GDM1 (cell line): ENCODE results near the gene WNK4.
"Not testable (repeated sequence)": the region's sequence is repeated elsewhere in the genome, so short reads cannot be mapped to it uniquely, and the experiment has no call there.

ENCODE experiments used
- DNase-seq: peaks from one replicate; lab custom pipeline; 2025; lab: John Stamatoyannopoulos, UW

Gene WNK4

DNA sequence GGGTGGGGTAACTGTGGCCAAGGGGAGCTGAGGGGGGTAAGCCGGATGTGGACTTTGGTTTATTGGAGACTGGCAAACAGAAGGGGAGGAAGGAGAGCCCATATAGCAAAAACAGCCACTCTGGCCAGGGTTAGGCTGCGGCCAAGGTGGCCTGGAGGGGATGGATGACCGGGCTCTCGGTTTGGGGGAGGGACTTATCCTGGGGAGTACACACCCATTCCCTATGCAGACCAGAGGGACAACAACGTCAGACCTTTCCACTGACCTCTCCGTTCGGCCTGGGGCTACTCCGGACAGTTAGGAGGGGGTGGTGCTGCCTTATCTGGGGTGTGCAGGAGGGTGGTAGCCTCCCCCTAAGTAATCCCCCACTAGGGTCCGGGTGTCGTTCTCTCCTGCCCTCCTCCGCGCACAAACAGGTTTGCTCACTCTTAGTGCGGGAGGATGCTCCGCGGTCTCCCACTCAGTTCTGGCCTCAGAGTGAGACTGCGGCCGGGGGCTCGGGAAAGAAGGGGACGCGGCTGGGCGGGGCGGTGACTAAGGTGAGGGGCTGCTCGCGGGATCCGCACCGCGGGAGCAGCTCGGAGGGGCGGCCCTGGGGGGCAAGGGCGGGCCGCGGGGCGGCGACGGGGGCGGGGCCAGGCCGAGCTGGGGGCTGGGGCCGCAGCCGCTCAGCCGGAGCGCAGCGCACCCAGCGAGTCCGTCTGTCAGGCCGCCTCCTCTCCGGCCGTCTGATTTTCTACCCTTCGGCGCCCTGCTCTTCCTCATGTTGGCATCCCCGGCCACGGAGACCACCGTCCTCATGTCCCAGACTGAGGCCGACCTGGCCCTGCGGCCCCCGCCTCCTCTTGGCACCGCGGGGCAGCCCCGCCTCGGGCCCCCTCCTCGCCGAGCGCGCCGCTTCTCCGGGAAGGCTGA, at the start of gene WNK4:
WNK4 (plus strand) TSS at position 675 of the 915 bp plus-strand sequence; CDS start at position 764, 89 bp downstream.
- no peak for DNase-seq

DNA sequence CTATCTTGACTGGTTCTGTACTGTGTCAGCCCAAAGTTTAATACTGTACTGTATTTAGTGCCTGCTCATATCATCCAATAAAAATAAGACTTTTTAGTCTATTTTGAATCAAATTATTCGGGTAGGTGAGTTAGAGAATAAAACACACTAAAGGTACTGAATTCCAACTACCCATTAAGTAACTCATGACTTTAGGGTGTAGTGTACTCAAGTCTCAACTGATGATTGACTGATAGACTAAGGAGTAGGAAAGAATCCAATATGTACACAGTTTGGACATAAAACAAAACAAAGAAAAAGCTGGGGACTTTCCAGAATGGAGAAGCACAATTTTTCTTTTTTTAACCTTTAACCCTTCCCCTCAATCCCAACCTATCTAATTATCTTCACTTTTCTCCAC, 39.7 kb upstream of the WNK4 start:
- no peak for DNase-seq

DNA sequence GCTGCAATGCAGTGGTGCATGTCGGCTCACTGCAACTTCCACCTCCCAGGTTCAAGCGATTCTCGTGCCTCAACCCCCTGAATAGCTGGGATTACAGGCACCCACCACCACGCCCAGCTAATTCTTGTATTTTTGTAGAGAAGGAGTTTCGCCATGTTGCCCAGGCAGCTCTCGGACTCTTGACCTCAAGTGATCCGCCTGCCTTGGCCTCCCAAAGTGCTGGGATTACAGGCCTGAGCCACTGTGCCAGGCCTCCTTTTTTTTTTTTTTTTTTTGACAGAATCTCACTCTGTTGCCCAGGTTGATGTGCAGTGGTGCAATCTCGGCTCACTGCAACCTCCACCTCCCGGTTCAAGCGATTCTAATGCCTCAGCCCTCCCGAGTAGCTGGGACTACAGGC, 37.5 kb upstream of the WNK4 start:
- DNase-seq: not testable (repeated sequence)

DNA sequence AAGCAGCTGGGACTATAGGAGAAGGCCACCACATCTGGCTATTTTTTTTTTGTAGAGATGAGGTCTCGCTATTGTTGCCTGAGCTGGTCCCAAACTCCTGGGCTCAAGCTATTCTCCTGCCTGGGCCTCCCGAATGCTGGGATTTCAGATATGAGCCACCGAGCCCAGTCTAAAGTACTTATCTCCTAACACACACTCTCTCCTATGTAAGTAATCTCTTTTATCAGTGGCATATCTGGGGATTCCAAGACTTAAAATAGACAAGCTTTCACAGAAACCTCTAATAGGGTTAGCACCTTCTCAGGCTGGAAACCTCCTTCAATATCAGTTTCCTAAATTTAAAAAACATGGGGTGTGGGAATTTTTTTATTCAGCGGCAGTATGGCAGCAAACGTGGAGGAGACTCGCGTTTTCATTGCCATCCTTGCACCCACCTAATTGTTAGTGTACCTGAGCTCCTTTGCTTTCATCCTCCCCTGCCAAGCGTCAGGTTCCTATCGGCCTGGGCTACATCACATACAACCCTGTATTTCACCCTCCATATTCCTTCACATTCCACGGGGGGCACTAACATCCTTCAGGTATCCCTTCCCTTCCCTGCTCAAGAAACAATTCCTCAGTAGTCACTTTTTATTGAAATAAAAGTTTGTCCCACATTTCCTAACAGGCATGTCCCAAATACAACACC, 36.7 kb upstream of the WNK4 start:
- no peak for DNase-seq

DNA sequence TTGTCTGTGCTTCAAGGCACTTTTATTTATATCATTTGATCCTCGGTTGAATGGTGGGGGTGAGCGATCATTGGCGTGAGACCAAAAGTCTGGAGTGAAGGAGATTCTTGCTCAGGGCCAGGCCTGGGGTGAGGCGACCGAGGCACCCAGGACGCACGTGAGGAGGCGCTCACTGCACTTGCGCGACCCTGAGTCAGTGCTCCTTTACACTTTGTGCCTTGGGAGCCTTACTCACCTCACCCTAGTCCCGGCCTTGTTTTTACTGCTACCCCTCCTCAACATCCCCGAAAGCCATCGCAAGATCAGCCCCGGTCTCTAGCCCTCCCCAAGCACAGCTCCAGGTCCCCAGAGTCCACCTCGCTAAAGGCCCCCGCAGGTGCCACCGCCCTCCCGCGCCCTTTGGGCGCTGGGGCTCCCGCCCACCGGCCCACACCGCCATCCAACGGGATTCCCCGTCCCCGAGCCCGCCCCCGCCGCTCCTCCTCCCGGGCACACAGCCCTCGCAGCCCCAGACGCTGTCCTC, 36.1 kb upstream of the WNK4 start:
- peak; percentile 67 for DNase-seq

DNA sequence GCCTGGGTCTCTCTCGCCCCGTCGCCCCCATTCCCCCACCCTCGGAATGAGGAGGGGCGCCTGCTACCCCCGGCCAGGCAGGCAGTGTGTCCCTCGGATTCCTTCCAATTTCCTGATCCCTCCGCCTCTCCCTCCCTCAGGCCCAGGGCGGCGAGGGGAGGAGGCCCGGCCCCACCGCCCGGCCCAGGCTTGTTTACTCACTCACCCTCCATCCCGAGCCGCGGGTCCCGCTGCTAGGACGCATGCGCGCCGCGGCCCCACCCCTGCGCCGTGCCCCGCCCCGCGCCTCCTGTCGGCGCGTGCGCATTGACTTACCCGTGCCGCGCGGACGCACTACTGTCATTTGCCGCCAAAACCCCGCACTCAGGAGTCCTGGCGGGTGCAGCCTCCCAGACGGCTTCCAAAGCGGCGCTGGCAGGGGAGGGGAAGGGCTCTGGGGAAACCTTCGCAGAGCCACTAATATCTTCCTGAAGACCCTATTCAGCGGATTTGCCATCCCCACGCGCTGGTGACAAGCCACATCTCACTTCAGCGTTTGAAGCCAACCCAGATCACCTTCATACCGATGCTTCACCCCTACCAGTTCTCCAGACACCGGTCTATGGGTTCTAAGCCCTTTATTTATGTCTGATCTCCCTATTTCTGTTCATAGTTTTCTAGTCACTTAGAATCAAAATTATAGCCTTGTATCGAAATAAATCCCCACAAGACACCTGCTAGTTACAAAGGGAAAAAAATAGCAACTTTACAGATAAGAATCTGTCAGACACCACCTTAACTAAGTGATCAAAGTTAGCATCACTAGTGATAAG, 35.4 kb upstream of the WNK4 start, which contains the start of gene EZH1:
EZH1 (minus strand) TSS at position 235 of the 812 bp plus-strand sequence. CDS start 16,099 bp downstream, outside the sequence.
- peak; percentile 93 for DNase-seq

DNA sequence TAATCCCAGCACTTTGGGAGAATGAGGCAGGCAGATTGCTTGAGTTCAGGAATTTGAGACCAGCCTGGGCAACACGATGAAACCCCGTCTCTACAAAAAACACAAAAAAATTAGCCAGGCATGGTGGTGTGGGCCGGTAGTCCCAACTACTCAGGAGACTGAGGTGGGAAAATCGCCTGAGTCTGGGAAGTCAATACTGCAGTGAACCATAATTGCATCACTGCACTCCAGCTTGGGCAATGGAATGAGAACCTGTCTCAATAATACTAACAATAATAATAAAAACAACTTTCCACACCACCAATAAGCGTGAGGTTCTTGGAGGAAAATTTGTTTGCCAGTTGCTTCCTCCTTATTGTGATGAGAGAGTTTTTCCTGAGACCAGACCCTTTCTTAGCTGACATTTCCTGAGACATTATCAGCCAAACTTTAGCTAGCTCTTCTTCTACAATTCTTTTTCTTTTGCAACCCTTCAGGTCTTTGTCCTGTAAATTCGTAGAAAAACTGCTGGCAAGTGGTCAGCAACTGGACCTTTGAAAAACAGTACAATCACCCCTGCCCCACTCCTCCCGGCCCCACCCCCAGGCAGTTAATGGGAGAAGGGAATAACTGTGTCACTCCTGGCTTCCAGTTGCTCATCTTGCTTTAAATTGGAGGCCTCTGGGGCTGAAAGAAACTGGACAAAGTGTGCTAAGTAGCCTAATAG, 32.1 kb upstream of the WNK4 start:
- DNase-seq: no peak

DNA sequence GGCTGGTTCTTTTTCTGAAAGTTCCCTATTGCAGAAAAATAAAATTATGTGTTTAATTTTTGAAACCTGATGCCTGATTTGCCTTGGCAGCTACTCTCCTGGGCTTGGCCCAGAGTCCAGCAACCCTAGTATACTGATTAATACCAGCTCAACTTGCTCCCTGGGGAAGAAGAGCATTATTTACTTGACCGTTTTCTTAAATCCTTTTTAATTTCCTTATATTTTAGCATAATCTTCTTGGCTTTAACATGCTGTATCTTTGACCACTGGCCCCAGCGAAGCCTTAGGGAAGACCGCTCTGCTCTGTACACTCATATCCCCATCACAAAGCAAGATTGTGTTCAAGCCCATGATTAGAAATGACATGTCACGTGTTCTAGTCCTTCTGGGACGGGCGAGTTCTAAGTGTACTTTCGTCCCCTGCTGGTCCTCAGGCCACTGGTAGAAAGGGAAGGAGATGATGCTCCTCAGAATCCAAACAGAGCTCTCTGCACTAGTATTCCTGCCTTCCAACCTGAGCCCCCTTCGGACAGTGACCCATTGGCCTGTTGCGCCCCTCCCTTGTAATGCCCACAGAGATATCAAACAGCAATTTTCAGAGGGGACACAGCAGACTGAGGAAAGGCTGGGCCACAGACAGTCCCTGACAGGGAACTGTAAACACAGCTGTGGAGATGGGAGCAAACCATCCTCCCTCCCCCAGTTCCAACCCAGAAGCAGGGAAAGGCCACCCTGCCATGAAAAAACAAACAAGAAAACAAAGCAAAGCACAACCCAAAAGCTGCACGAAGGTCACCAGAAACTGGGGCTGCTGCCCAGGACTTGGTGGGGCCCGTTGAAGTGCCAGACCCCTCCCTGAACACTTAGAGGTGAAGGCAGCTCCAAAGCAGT, 31.3 kb upstream of the WNK4 start:
- no peak for DNase-seq

DNA sequence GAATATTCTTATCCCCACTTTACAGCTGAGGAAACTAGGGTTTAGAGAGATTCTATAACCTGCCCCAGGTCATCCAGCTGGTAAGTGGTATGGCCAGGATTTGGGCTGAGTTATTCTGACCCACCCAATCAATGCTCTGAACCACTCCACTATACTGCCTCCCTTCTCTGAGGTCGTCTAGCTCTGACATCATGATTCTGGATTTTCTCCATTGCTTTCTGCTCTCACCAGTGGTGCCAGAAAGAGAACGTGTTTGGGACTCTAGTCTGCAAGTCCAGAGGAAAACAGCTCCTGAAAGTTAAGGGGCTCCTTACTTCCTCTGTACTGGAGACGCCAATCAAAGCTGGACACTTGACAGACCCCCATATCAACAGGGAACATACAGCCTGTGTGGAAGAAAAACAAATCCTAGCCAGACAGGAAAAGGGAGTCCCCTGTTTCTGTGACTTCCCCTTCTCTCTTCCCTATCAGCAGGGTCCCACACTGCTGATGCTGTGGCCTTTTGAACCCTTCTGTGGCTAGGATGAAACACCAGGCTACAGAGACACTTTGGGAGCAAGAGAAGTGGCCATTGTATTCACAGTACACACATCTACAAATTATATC, 29.6 kb upstream of the WNK4 start:
- peak; percentile 71 for DNase-seq

DNA sequence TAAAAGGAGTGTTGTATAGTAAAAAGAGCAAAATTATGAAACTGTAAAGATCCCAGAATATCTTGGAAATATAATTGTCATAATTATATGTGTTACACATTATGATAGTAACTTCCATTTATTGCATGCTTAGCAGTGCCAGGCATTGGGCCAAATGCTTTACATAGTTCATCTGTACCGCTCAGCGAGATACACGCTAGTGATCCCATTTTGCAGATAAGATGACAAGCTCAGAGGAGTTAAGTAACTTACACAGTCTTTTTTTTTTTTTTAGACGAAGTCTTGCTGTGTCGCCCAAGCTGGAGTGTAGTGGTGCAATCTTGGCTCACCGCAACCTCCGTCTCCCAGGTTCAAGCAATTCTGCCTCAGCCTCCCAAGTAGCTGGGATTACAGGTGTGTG, 28.8 kb upstream of the WNK4 start:
- no peak for DNase-seq

DNA sequence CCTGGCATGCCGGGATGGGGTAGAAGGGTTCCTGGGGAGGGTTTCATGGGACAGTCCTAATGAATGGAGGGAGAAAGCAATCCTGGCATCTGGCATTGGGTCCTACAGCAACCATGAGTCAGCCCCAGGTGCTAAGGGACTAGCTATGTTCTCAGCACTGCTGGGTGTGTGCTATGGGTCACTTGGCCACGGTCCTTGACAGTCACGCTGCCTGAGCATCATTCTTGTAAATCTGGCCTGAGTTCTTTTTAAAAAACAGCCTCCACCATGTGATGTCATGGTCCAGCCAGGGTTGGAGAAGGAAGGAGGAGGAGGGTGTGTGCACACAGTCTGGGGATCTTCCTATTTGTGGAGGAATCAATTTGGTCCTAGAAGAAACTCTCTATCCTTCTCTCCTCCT, 25.6 kb upstream of the WNK4 start:
- no peak for DNase-seq

DNA sequence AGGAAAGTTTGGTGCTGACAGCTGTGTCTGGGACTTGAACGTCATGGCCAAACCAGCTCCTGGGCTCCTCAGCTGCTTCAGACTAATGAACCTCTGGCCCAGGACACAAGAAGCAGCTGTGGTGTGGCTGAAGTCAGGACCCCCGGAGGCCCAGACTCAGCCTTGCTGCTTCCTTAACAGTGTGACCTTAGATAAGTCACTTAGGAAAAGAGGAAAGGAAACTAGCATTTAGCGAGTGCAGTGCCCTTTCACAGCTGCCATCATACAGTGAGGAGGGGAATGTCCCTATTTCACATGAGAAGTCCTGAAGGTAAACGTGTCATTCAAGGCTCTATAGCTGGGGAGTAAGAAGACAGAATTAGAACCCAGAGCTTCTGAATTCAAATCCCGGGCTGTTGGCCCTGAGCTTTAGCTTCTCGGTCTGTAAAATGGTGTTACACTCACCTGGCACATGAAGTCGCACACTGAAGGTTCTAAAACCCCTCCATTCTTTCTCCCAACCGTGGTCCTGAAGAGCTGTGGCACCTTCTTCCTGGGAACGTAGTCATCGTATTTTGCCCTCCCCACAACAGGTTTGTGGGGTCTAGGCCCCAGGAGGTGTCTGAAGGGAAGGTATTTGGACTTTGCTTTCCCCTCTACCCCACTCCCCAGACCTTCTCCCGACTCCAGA, 20.3 kb upstream of the WNK4 start:
- DNase-seq: no peak

DNA sequence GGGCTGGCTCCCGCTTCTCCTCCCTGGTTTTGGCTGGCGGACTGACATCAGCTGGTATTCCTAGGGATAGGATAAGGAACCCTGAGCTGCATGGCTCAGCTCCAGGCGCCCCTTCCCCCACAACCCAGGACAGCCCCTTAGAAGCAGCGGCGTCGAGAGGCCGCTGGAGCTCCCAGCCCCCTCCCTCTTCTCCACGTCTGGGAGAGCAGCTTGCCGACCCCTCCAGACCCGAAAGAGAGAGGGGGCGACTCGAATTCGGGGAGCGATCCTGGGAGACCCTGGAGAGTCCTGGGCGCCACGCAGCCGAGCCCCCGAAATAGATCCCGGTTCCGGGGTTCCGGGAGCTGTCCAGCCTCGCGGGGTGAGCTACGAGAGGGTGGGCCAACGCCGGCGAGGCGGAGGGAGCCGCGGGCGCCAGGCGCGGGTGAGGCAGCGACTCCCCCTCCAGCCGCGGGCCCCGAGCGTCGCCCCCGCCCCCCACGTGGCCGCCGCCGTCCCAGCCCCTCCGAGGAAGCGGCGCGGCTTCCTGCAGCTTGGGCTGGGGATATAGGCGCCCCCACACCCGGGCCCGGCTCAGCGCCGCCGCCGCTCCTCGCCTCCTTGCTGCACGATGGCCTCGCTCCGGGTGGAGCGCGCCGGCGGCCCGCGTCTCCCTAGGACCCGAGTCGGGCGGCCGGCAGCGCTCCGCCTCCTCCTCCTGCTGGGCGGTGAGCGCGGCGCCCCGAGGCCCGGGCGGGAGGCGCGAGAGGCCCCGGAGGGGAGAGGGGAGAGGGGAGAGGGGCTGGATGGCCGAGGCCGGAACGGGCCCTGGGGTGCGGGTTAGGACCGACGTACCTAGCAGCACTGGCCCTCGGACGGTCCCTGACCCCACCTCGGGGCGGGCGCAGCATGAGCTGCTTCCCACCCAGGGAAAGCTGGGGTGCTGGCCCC, 19.5 kb upstream of the WNK4 start, which contains the start of gene RAMP2:
RAMP2 (plus strand) TSS at position 576 of the 930 bp plus-strand sequence; CDS start at position 611, 35 bp downstream.
- no peak for DNase-seq

DNA sequence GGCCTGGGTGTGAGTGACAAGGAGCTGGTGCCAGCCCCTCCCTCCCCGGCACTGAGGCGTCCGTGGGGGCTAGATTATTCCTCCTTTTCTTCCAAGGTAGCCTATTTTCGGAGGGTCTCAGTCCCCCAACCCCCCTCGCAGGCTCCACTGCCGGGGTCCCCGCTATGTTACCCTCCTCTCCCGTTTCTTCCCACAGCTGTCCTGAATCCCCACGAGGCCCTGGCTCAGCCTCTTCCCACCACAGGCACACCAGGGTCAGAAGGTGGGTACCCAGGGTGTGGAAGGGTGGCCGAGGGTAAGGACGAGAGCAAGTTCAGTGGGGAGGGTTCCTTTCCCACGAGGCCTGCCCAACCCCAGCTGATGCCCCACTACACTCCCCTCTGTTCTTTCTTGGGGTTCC, 18.8 kb upstream of the WNK4 start:
- no peak for DNase-seq

DNA sequence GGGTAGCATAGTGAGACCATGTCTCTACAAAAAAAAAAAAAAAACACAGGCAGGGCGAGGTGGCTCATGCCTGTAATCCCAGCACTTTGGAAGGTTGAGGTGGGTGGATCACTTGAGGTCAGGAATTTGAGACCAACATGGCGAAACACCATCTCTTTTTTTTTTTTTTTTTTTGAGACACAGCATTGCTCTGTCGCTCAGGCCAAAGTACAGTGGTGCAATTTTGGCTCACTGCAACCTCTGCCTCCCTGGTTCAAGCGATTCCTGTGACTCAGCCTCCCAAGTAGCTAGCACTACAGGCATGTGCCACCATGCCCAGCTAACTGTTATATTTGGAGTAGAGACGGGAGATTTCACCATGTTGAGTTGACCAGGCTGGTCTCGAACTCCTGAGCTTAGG, 14.3 kb upstream of the WNK4 start:
- no peak for DNase-seq

DNA sequence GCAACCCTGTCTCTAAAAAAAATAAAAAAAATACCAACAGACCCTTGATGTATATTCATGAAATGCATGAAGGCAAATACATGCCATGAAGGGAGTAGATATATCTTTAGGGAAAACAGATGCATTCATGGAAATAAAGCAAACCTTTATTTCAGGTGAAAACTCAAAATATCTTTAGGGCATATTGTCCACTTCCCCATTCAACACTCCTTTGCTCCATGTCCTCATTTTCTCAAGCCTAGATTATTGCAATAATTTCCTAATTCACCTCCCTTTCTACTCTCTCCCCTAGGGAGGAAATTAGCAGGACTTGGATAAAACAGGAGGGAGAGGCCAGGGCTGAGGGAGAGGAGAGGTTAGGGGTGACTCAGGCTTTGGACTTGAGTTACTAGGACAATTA, 12.9 kb upstream of the WNK4 start:
- DNase-seq: no peak

DNA sequence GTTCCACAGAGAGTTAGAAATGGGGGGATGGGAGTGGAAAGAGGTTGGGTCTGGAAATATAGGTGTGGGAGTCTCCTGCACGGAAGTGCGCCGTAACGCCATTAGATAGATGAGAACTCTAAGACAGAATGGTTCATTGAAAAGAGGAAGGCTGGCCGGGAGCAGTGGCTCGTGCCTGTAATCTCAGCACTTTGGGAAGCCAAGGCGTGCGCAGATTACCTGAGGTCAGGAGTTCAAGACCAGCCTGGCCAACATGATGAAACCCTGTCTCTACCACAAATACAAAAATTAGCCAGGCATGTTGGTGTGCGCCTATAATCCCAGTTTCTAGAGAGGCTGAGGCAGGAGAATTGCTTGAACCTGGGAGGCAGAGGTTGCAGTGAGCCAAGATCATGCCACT, 12.4 kb upstream of the WNK4 start:
- not testable (repeated sequence) for DNase-seq

DNA sequence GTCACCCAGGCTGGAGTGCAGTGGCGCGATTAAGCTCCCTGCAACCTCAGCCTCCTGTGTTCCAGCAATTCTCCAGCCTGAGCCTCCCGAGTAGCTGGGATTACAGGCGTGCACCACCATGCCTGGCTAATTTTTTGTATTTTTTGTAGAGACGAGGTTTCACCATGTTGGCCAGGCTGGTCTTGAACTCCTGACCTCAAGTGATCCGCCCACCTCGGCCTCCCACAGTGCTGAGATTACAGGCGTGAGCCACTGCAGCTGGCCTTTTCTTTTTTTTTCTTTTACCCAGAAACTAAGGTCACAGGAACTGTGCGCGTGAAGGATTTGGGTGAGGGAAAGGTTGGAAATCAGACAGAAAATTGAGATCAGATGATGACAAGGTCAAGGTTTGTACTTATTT, 10.4 kb upstream of the WNK4 start:
- DNase-seq: not testable (repeated sequence)
